Measurements from ENCODE around the gene PCP4L1. TPM values are rescaled to one million over a fixed set of nuclear protein-coding genes. Genes with fewer than 3 reads are reported as not detected.
A peak's percentile ranks its signal among the peaks of the same experiment; 100 is the strongest.

The PCP4L1 gene
- total and polyA plus RNA-seq, 5 donors from 2014 or later = 0.38 TPM; not detected in 4

GRCh38 chr1:161299347-161299746 is 40.8 kb downstream of the PCP4L1 start:
- Mint-ChIP-seq H3K4me3 (no peak overlapping the region), H3K27ac (no peak overlapping the region), H3K4me1 (peaks cover 12 to 26% (median 20%) of the 10 kb centered on the region in 4 donors), H3K27me3 (peaks cover 4% of the 10 kb centered on the region), H3K36me3 (peaks cover 8% of the 10 kb centered on the region), H3K9me3 (no peaks in the 10 kb centered on the region)
- DNase-seq (no peak), ATAC-seq (ENCODE audit: low read depth in 2 of 2) (no peak)
- no peak overlapping the region for H3K4me3 ChIP-seq (ENCODE audit: low read depth, low read length)
- no peak overlapping the region for H3K27ac ChIP-seq (ENCODE audit: insufficient read depth, low read length, poor library complexity, severe bottlenecking)
- H3K36me3 ChIP-seq (ENCODE audit: control insufficient read depth, insufficient read depth, low read length) = peaks cover 5% of the 10 kb centered on the region
- H3K27me3 ChIP-seq (ENCODE audit: control insufficient read depth, insufficient read depth, low read length) = no peaks in the 10 kb centered on the region
- no peaks in the 10 kb centered on the region for H3K9me3 ChIP-seq (ENCODE audit: control insufficient read depth in 2 of 2, low read length in 2 of 2)
- peaks cover 3% of the 10 kb centered on the region for H3K4me1 ChIP-seq (ENCODE audit: control insufficient read depth, insufficient read depth, low read length, poor library complexity, severe bottlenecking)

- Mint-ChIP-seq H3K9me3 (no peaks in the 10 kb centered on the region), H3K36me3 (peaks cover 8% of the 10 kb centered on the region), H3K4me1 (peaks cover 17 to 36% (median 27%) of the 10 kb centered on the region in 4 donors), H3K27ac (no peak overlapping the region), H3K4me3 (no peak overlapping the region), H3K27me3 (peaks cover 4% of the 10 kb centered on the region)
- Histone ChIP-seq H3K4me1 (ENCODE audit: control insufficient read depth, insufficient read depth, low read length, poor library complexity, severe bottlenecking) (peaks cover 14% of the 10 kb centered on the region), H3K27me3 (ENCODE audit: control insufficient read depth, insufficient read depth, low read length) (no peaks in the 10 kb centered on the region), H3K4me3 (ENCODE audit: low read depth, low read length) (no peak overlapping the region), H3K27ac (ENCODE audit: insufficient read depth, low read length, poor library complexity, severe bottlenecking) (no peak overlapping the region), H3K36me3 (ENCODE audit: control insufficient read depth, insufficient read depth, low read length) (peaks cover 5% of the 10 kb centered on the region), H3K9me3 (ENCODE audit: control insufficient read depth in 2 of 2, low read length in 2 of 2) (no peaks in the 10 kb centered on the region)
- no peak for ATAC-seq (ENCODE audit: low read depth in 2 of 2)
- no peak for DNase-seq
Measured at GRCh38 chr1:161300478-161300877, 41.9 kb downstream of the PCP4L1 start.

GRCh38 chr1:161304927-161305866 is 46.7 kb downstream of the PCP4L1 start:
- H3K27ac ChIP-seq (ENCODE audit: insufficient read depth, low read length, poor library complexity, severe bottlenecking) = peak overlapping the region; percentile 81
- Mint-ChIP-seq H3K4me3 (peak overlapping the region; percentile 92 to 99 (median 99)), H3K9me3 (no peaks in the 10 kb centered on the region), H3K27me3 (peaks cover 16% of the 10 kb centered on the region), H3K27ac (peak overlapping the region in 2 of 3 donors; percentile 92 to 99), H3K4me1 (peaks cover 13 to 45% (median 31%) of the 10 kb centered on the region in 4 donors), H3K36me3 (peaks cover 3% of the 10 kb centered on the region)
- H3K4me1 ChIP-seq (ENCODE audit: control insufficient read depth, insufficient read depth, low read length, poor library complexity, severe bottlenecking) = peaks cover 22% of the 10 kb centered on the region
- H3K4me3 ChIP-seq (ENCODE audit: low read depth, low read length) = peak overlapping the region; percentile 65
- peaks cover 5% of the 10 kb centered on the region for H3K36me3 ChIP-seq (ENCODE audit: control insufficient read depth, insufficient read depth, low read length)
- DNase-seq (peak in 1 of 3 donors; percentile 9), ATAC-seq (ENCODE audit: low read depth in 2 of 2) (no peak)
- H3K27me3 ChIP-seq (ENCODE audit: control insufficient read depth, insufficient read depth, low read length) = no peaks in the 10 kb centered on the region
- H3K9me3 ChIP-seq (ENCODE audit: control insufficient read depth in 2 of 2, low read length in 2 of 2) = no peaks in the 10 kb centered on the region

- Histone ChIP-seq H3K27ac (ENCODE audit: insufficient read depth, low read length, poor library complexity, severe bottlenecking) (peak overlapping the region; percentile 81), H3K4me3 (ENCODE audit: low read depth, low read length) (peak overlapping the region; percentile 65), H3K36me3 (ENCODE audit: control insufficient read depth, insufficient read depth, low read length) (peaks cover 5% of the 10 kb centered on the region), H3K9me3 (ENCODE audit: control insufficient read depth in 2 of 2, low read length in 2 of 2) (no peaks in the 10 kb centered on the region), H3K4me1 (ENCODE audit: control insufficient read depth, insufficient read depth, low read length, poor library complexity, severe bottlenecking) (peaks cover 22% of the 10 kb centered on the region), H3K27me3 (ENCODE audit: control insufficient read depth, insufficient read depth, low read length) (no peaks in the 10 kb centered on the region)
- Mint-ChIP-seq H3K4me3 (peak overlapping the region; percentile 92 to 99 (median 99)), H3K27me3 (peaks cover 16% of the 10 kb centered on the region), H3K9me3 (no peaks in the 10 kb centered on the region), H3K36me3 (no peaks in the 10 kb centered on the region), H3K27ac (peak overlapping the region; percentile 96 to 99 (median 98)), H3K4me1 (peaks cover 8 to 44% (median 31%) of the 10 kb centered on the region in 4 donors)
- ATAC-seq (ENCODE audit: low read depth in 2 of 2) = peak; percentile 95 to 97
- DNase-seq = peak; percentile 83 to 93 (median 91)
Measured at GRCh38 chr1:161305867-161306519, 47.4 kb downstream of the PCP4L1 start.

GRCh38 chr1:161307230-161307768 is 48.8 kb downstream of the PCP4L1 start:
- peaks cover 5% of the 10 kb centered on the region for H3K36me3 ChIP-seq (ENCODE audit: control insufficient read depth, insufficient read depth, low read length)
- H3K4me3 Mint-ChIP-seq = peak overlapping the region in 3 of 4 donors; percentile 16 to 99 (median 44)
- H3K27me3 ChIP-seq (ENCODE audit: control insufficient read depth, insufficient read depth, low read length) = no peaks in the 10 kb centered on the region
- H3K27me3 Mint-ChIP-seq = peaks cover 17% of the 10 kb centered on the region
- peaks cover 8 to 44% (median 31%) of the 10 kb centered on the region in 4 donors for H3K4me1 Mint-ChIP-seq
- peak in 1 of 2 donors; percentile 2 for ATAC-seq (ENCODE audit: low read depth in 2 of 2)
- H3K27ac Mint-ChIP-seq = peak overlapping the region in 2 of 3 donors; percentile 96 to 99
- peaks cover 0 to 1% (median 0%) of the 10 kb centered on the region in 7 donors for H3K9me3 Mint-ChIP-seq
- H3K27ac ChIP-seq (ENCODE audit: insufficient read depth, low read length, poor library complexity, severe bottlenecking) = peak overlapping the region; percentile 81
- H3K4me1 ChIP-seq (ENCODE audit: control insufficient read depth, insufficient read depth, low read length, poor library complexity, severe bottlenecking) = peaks cover 22% of the 10 kb centered on the region
- no peak overlapping the region for H3K4me3 ChIP-seq (ENCODE audit: low read depth, low read length)
- DNase-seq = peak in 2 of 3 donors; percentile 19 to 37
- H3K36me3 Mint-ChIP-seq = no peaks in the 10 kb centered on the region
- no peaks in the 10 kb centered on the region for H3K9me3 ChIP-seq (ENCODE audit: control insufficient read depth in 2 of 2, low read length in 2 of 2)

GRCh38 chr1:161307892-161308638 is 49.5 kb downstream of the PCP4L1 start:
- Mint-ChIP-seq H3K9me3 (peaks cover 0 to 1% (median 0%) of the 10 kb centered on the region in 7 donors), H3K27me3 (peaks cover 20% of the 10 kb centered on the region), H3K36me3 (no peaks in the 10 kb centered on the region), H3K4me1 (peaks cover 8 to 38% (median 27%) of the 10 kb centered on the region in 4 donors), H3K27ac (peak overlapping the region; percentile 48 to 99 (median 75)), H3K4me3 (peak overlapping the region in 2 of 4 donors; percentile 79 to 99)
- H3K36me3 ChIP-seq (ENCODE audit: control insufficient read depth, insufficient read depth, low read length) = peaks cover 3% of the 10 kb centered on the region
- peaks cover 22% of the 10 kb centered on the region for H3K4me1 ChIP-seq (ENCODE audit: control insufficient read depth, insufficient read depth, low read length, poor library complexity, severe bottlenecking)
- DNase-seq = no peak
- no peak for ATAC-seq (ENCODE audit: low read depth in 2 of 2)
- no peaks in the 10 kb centered on the region for H3K27me3 ChIP-seq (ENCODE audit: control insufficient read depth, insufficient read depth, low read length)
- no peak overlapping the region for H3K4me3 ChIP-seq (ENCODE audit: low read depth, low read length)
- H3K27ac ChIP-seq (ENCODE audit: insufficient read depth, low read length, poor library complexity, severe bottlenecking) = no peak overlapping the region
- H3K9me3 ChIP-seq (ENCODE audit: control insufficient read depth in 2 of 2, low read length in 2 of 2) = no peaks in the 10 kb centered on the region

- DNase-seq = no peak
- Mint-ChIP-seq H3K4me1 (peaks cover 10 to 36% (median 22%) of the 10 kb centered on the region in 4 donors), H3K36me3 (no peaks in the 10 kb centered on the region), H3K4me3 (peak within 1 kb of the TSS in 2 of 4 donors; percentile 39 to 99), H3K27me3 (peaks cover 20% of the 10 kb centered on the region), H3K9me3 (peaks cover 0 to 1% (median 0%) of the 10 kb centered on the region in 7 donors), H3K27ac (no peak within 1 kb of the TSS)
- Histone ChIP-seq H3K36me3 (ENCODE audit: control insufficient read depth, insufficient read depth, low read length) (no peaks in the 10 kb centered on the region), H3K9me3 (ENCODE audit: control insufficient read depth in 2 of 2, low read length in 2 of 2) (no peaks in the 10 kb centered on the region), H3K4me1 (ENCODE audit: control insufficient read depth, insufficient read depth, low read length, poor library complexity, severe bottlenecking) (peaks cover 27% of the 10 kb centered on the region), H3K27ac (ENCODE audit: insufficient read depth, low read length, poor library complexity, severe bottlenecking) (no peak within 1 kb of the TSS), H3K4me3 (ENCODE audit: low read depth, low read length) (no peak within 1 kb of the TSS), H3K27me3 (ENCODE audit: control insufficient read depth, insufficient read depth, low read length) (no peaks in the 10 kb centered on the region)
- no peak for ATAC-seq (ENCODE audit: low read depth in 2 of 2)
Measured at GRCh38 chr1:161309868-161310267, 51.3 kb downstream of the PCP4L1 start, which contains the start of gene MPZ. MPZ (minus strand) TSS chr1:161309968; CDS start chr1:161309905, 63 bp downstream.

All from CD4-positive, CD25-positive, alpha-beta regulatory T cell (primary cell).